Measurements from ENCODE around the gene TIMM22.
A peak's percentile ranks its signal among the peaks of the same experiment; 100 is the strongest.
"Not testable (repeated sequence)": the region's sequence is repeated elsewhere in the genome, so short reads cannot be mapped to it uniquely, and the experiment has no call there.

The TIMM22 gene

GRCh38 chr17:973053-973452, 23.9 kb upstream of the TIMM22 start:
- DNase-seq, result no peak

GRCh38 chr17:974778-975177, 22.2 kb upstream of the TIMM22 start:
- not testable (repeated sequence) for DNase-seq

DNA sequence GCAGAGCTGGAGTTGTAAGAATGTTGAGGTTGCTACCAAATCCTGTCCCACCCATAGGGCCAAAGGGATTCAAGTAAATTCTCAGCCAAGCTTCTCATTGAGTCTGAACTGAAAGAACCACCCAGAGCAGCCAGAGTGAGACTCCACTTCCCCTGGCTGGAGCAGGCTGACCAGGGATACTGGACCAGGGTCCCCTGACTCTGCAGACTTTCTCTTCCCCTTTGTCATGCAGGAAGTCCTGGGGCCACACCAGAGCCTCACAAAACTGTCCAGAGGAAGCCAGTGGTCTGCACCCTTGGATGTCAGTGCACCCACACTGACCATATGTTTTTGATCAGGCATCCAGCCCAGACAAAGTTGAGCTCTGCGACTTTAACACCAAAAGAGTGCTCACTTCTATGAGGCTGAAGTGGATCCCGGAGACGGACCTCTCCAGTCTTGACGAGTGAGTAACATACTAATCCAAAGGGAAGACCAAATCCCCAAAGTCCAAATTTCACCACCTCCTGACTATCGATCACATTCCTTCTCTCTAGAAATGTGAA, 21.5 kb upstream of the TIMM22 start:
- DNase-seq, result no peak

- DNase-seq, result no peak
Measured at GRCh38 chr17:976312-976711, 20.6 kb upstream of the TIMM22 start.

- no peak for DNase-seq
Measured at GRCh38 chr17:977166-977565, 19.8 kb upstream of the TIMM22 start.

GRCh38 chr17:978103-979093, 18.5 kb upstream of the TIMM22 start:
- DNase-seq, result peak; percentile 56

DNA sequence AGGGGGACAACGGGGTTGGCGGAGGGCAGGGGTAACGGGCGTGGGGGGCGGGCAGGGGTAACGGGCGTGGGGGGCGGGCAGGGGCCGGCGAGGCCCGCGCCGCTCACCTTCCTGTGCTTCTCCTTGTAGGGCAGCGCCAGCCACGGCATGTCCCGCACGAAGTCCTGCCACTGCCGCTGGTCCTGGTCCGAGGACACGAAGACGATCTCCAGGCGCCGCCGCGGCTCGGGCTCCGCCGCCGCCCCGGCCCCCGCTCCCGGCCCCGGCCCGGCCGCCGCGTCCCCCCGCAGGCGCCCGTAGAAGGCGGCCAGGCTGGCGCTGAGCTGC, 17.8 kb upstream of the TIMM22 start:
- no peak for DNase-seq

DNA sequence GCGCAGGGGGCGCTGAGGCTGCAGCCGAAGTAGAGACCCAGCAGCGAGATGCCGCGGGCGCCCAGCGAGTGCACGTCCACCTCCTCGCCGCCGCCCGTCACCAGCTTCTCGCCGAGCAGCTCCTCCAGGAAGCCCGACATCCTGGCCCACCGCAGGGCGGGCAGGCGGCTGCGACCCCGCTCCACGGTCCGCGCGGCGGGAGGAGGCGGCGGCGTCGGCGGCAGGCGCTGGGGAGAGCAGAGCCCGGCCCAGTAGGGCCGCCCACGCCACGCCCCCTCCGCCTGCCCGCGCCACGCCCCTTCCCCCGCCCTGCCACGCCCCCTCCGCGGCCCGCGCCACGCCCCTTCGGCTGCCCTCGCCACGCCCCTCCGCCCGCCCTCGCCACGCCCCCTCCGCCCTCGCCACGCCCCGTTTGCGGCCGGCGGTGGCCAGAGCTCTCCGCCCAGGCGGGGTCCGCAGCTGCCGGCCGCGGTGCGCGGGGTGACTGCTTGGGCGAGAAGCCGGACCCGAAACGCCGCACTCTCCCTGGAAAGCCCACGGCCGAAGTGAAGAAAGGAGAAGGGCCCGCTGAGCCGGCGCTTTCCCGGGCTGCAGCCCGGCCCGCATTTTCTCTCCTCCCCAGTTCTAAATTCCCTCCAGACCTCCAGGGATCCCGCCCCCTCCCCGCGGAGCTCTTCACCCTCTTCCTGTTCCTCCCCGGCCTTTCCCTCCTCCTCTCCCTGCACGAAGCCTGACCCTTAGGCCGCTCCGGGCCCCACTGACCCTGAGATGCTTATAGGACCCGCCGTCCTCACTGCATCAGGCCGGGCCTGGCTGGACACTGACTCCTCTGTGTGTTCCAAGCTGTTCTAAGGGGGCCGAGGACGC, 17.2 kb upstream of the TIMM22 start, which contains the start of gene NXN:
NXN (minus strand) TSS at position 238 of the 867 bp plus-strand sequence.
- peak; percentile 94 for DNase-seq

- peak; percentile 88 for DNase-seq
Measured at GRCh38 chr17:980406-981291, 16.3 kb upstream of the TIMM22 start.

- DNase-seq, result no peak
Measured at GRCh38 chr17:981292-981658, 15.7 kb upstream of the TIMM22 start.

GRCh38 chr17:983921-984320, 13.0 kb upstream of the TIMM22 start:
- no peak for DNase-seq

GRCh38 chr17:986322-986929, 10.5 kb upstream of the TIMM22 start:
- DNase-seq, result no peak

DNA sequence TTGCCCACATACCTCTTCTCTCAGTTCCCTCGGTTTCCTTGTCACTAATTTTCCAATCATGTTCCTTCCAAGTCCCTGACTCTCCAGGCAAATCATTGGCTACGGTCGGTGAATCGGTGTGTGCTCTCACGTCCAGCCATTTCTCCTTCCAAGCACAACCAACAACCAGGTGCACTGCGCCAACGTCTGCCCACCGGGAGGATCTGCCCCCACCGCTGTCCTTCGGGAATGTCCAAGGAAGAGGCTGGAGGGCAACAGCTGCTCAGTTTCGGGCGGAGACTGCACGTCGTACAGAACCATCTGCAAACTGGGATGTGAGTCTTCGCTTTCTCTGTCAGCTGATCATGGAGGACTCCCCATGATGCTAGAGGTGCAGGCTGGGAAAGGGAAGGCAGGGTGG, 9.0 kb upstream of the TIMM22 start:
- DNase-seq, result no peak

GRCh38 chr17:988561-988960, 8.4 kb upstream of the TIMM22 start:
- no peak for DNase-seq

DNA sequence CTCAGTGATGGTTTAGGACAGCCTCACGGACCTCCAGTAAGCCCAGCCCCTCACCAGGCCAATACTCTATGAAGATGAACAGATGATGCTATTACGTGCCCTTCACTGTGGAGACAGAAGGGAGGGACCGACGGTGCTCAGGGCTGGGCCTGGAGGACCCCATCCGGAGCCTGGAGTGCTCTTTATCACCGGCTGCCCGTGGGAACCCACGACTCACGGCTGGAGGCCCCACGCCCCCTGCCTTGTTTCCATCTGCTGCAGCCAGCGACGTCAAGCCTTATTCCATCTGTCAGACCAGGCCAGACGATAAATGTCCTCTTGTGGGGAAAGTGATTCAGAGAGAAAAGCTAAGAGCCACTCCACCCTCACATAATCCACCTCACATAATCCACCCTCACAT, 4.0 kb upstream of the TIMM22 start:
- DNase-seq, result no peak

DNA sequence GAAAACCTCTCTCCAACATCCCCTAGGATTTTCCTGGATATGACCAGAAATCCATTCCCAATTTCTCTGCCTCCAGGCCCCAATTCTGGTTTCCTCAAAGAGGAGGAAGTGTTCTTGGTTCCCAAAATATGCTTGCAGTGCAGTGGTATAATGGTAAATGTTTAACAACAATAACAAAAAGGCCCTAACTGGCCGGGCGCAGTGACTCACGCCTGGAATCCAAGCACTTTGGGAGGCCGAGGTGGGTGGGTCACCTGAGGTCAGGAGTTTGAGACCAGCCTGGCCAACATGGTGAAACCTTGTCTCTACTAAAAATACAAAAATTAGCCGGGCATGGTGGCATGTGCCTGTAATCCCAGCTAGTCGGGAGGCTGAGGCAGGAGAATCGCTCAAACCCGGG, 1.6 kb upstream of the TIMM22 start:
- DNase-seq, result peak; percentile 21

DNA sequence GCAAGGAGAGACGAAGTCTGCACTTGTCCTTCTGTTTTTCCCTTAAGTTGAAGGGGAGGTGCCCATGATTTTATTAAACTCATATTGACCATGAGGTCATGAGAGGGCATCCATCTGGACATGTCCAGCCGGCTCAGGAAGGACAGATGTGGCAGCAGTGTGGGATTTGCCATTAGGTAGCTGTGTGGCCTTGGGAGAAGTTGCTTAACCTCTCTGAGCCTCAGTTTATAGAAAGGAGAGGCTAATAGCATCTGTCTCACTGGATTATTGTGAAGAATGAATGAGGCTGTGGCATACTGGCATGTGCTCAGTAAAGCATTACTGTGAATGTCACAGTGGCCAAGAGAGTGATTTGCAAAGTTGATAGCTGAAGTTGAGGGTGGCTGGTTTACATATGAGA, 1.2 kb downstream of the TIMM22 start:
- DNase-seq, result no peak

GRCh38 chr17:1000597-1001461, 3.9 kb downstream of the TIMM22 start:
- DNase-seq, result peak; percentile 63

DNA sequence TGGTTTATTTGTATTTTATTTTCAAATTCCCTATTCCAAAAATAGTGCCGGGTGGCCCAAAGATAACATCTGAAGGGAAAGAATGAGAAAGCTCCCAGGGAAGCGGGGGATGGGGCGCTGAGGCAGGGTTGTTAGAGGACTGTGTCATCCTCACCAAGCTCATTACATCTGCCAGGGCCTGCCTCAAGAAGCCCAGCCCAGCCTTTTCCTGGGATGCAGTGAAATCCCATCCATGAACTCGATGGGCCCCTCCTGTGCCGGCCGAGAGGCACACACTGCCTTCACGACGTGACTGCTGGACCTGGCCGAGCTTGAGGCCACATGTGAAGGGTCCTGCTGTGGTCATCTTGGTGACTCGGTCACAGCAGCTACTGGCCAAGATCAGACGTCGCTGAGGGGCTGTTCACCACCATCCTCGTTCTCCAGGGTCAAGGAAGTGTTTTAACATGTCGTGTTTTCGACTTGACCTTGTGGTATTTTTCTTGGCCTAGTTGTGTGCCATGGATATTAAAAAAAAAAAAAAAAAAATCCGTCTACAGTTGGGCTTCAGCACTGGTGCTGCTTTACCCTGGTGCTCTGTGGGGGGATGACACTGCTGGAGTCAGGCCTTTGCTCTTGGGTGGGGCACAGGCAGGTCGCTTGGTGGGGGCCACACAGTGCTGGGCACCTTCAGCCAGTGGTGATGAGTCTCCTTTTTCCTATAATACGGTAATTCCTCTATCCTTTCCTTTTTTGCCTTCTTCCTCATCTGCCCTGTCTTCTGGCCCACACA, 4.9 kb downstream of the TIMM22 start:
- DNase-seq, result peak; percentile 44

DNA sequence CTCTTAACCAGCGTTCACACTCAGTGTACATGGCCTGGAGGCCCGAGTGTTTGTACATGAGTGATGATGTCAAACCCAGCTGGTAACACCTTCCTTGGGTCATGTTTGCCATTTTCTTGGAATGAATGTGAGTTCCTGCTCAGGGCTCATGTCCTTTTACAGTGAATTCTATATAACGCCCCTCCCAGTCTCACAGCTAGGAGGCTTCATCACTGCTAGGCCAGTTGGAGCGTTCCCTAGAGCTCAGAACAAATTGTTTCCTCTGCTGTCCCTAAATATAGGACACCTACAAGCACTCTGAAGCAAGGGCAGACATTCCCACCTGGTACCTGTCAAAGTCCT, 5.5 kb downstream of the TIMM22 start:
- DNase-seq, result no peak

All from left hindlimb (tissue), 1 donor.